ENCODE data around the gene TIPARP. TPM values are rescaled to one million over a fixed set of nuclear protein-coding genes. Genes with fewer than 3 reads are reported as not detected.
A peak's percentile ranks its signal among the peaks of the same experiment; 100 is the strongest.
"Not testable (repeated sequence)": the region's sequence is repeated elsewhere in the genome, so short reads cannot be mapped to it uniquely, and the experiment has no call there.

TIPARP gene
- total RNA-seq, 1 donor from 2014 or later: 70.8 TPM

GRCh38 chr3:156648086-156648485, 26.3 kb upstream of the TIPARP start:
- peak; percentile 61 for DNase-seq (ENCODE audit: low read depth)

- no peak for DNase-seq (ENCODE audit: low read depth)
These were observed 24.7 kb upstream of the TIPARP start for GRCh38 chr3:156649681-156650080.

- not testable (repeated sequence) for DNase-seq (ENCODE audit: low read depth)
These were observed 21.7 kb upstream of the TIPARP start for GRCh38 chr3:156652661-156653060.

- DNase-seq (ENCODE audit: low read depth): no peak
These were observed 19.6 kb upstream of the TIPARP start for GRCh38 chr3:156654834-156655233.

- DNase-seq (ENCODE audit: low read depth): no peak
These were observed 18.4 kb upstream of the TIPARP start for GRCh38 chr3:156655819-156656550.

- no peak for DNase-seq (ENCODE audit: low read depth)
These were observed 16.9 kb upstream of the TIPARP start for GRCh38 chr3:156657440-156657839.

GRCh38 chr3:156657862-156658731, 16.3 kb upstream of the TIPARP start:
- peak; percentile 56 for DNase-seq (ENCODE audit: low read depth)

GRCh38 chr3:156658732-156659090, 15.7 kb upstream of the TIPARP start:
- DNase-seq (ENCODE audit: low read depth): no peak

- no peak for DNase-seq (ENCODE audit: low read depth)
These were observed 15.1 kb upstream of the TIPARP start for GRCh38 chr3:156659260-156659659.

GRCh38 chr3:156661155-156661554, 13.2 kb upstream of the TIPARP start:
- no peak for DNase-seq (ENCODE audit: low read depth)

GRCh38 chr3:156664011-156664830, 10.2 kb upstream of the TIPARP start:
- no peak for DNase-seq (ENCODE audit: low read depth)

- DNase-seq (ENCODE audit: low read depth): no peak
These were observed 9.6 kb upstream of the TIPARP start for GRCh38 chr3:156664831-156665178.

GRCh38 chr3:156665291-156665690, 9.1 kb upstream of the TIPARP start:
- peak; percentile 64 for DNase-seq (ENCODE audit: low read depth)

GRCh38 chr3:156666073-156666472, 8.3 kb upstream of the TIPARP start:
- no peak for DNase-seq (ENCODE audit: low read depth)

- DNase-seq (ENCODE audit: low read depth): peak; percentile 31
These were observed 6.2 kb upstream of the TIPARP start for GRCh38 chr3:156668073-156668763.

- no peak for DNase-seq (ENCODE audit: low read depth)
These were observed 4.3 kb upstream of the TIPARP start for GRCh38 chr3:156670077-156670476.

- no peak for DNase-seq (ENCODE audit: low read depth)
These were observed 3.7 kb upstream of the TIPARP start for GRCh38 chr3:156670652-156671051.

GRCh38 chr3:156673732-156674045, 701 bp upstream of the TIPARP start:
- no peak for DNase-seq (ENCODE audit: low read depth)

- no peak for DNase-seq (ENCODE audit: low read depth)
These were observed 780 bp downstream of the TIPARP start for GRCh38 chr3:156674911-156675829.

- peak; percentile 81 for DNase-seq (ENCODE audit: low read depth)
These were observed 1.7 kb downstream of the TIPARP start for GRCh38 chr3:156675830-156676767.
